Brain microvascular endothelial cell (primary cell): Measurements from ENCODE around the gene TRAF5.
A peak's percentile ranks its signal among the peaks of the same experiment; 100 is the strongest.

Source experiments
- DNase-seq: peaks from one replicate; pipeline ENCODE4 v3.0.0-alpha.2; 2020
- H3K27ac ChIP-seq: fragments of 250-450 bp; sonication (Bioruptor Pico); 2 replicates; pipeline ENCODE4 v1.5.1; 2020; ENCODE audit warnings: mild to moderate bottlenecking, moderate library complexity
- H3K27me3 ChIP-seq: fragments of 250-450 bp; sonication (Bioruptor Pico); replicated peaks from 2 replicates; pipeline ENCODE4 v1.5.1; 2020; ENCODE audit warnings: mild to moderate bottlenecking
- H3K36me3 ChIP-seq: fragments of 250-450 bp; sonication (Bioruptor Pico); replicated peaks from 2 replicates; pipeline ENCODE4 v1.5.1; 2020; ENCODE audit warnings: mild to moderate bottlenecking
- H3K4me3 ChIP-seq: 2 replicates; pipeline ENCODE4 v1.5.1; 2011; ENCODE audit warnings: low read depth, mild to moderate bottlenecking, control low read depth, low read length, moderate library complexity
- in situ Hi-C: cut with HindIII; loops from 2 replicates; pipeline ENCODE4 v1.10.0; 2017; ENCODE audit warnings: low sequenced_read_pairs, low pct_ligation_motif_present
- TF ChIP-seq, protein P1 (sequence below): IDR thresholded peaks from 2 replicates; pipeline ENCODE4 v1.5.1; 2011; ENCODE audit warnings: low read depth, mild to moderate bottlenecking, moderate library complexity, low read length, control low read depth, inconsistent platforms; ENCODE audit errors: missing control alignments

Gene TRAF5, protein sequence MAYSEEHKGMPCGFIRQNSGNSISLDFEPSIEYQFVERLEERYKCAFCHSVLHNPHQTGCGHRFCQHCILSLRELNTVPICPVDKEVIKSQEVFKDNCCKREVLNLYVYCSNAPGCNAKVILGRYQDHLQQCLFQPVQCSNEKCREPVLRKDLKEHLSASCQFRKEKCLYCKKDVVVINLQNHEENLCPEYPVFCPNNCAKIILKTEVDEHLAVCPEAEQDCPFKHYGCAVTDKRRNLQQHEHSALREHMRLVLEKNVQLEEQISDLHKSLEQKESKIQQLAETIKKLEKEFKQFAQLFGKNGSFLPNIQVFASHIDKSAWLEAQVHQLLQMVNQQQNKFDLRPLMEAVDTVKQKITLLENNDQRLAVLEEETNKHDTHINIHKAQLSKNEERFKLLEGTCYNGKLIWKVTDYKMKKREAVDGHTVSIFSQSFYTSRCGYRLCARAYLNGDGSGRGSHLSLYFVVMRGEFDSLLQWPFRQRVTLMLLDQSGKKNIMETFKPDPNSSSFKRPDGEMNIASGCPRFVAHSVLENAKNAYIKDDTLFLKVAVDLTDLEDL

DNA sequence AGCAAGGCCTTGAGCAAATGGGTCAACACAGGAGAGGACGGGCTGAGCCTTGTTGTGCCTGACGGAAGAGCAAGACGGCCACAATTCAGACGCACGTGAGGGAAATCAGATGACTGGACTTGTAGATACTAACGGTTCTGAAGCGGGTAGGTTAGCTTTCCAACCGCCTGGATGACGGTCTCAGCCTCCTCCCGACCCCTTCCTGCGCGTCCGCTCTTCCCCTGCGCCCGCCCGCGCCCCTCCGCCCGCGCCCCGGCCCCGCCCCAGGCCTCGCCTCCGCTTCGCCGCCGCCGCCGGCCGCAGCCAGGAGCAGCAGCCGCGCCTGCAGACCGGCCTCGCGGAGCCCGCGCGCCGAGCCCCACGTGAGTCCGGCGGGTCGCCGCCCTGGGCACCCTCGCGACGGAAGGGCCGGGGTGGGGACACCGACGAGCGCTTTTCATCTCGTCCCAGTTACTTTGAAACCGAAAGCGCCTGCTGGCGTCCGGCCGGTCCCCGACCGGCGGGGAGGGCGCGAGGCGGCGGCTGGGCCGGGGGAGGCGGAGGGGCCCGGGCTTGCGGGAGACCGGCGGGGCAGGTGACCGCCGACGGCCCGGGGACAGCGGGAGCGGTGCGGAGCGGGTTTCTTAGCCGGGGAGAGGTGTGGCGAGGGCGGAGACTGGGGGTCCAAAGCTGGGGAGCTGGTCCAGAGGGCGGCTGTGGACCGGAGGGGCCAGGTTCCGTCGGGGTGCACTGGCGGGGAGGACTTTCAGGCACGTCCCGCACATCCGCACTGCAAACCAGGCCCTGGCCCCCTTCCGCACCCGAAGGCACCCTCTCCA, at the start of gene TRAF5:
Gene TRAF5, plus strand, starts transcription at position 306 of the 818 bp plus-strand sequence. CDS start 26,407 bp downstream, outside the sequence.
- Histone ChIP-seq H3K36me3 (no peaks in the 10 kb centered on the region), H3K27ac (peak within 1 kb of the TSS; percentile 7), H3K27me3 (no peaks in the 10 kb centered on the region), H3K4me3 (peak within 1 kb of the TSS; percentile 75)
- no peak for DNase-seq
- in situ Hi-C loops, result no loop called here
- TF ChIP-seq, protein P1, sequence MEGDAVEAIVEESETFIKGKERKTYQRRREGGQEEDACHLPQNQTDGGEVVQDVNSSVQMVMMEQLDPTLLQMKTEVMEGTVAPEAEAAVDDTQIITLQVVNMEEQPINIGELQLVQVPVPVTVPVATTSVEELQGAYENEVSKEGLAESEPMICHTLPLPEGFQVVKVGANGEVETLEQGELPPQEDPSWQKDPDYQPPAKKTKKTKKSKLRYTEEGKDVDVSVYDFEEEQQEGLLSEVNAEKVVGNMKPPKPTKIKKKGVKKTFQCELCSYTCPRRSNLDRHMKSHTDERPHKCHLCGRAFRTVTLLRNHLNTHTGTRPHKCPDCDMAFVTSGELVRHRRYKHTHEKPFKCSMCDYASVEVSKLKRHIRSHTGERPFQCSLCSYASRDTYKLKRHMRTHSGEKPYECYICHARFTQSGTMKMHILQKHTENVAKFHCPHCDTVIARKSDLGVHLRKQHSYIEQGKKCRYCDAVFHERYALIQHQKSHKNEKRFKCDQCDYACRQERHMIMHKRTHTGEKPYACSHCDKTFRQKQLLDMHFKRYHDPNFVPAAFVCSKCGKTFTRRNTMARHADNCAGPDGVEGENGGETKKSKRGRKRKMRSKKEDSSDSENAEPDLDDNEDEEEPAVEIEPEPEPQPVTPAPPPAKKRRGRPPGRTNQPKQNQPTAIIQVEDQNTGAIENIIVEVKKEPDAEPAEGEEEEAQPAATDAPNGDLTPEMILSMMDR, result no peak

- TF ChIP-seq, protein P1, result no peak
- in situ Hi-C loops, result no loop called here
- no peak overlapping the region for H3K4me3 ChIP-seq
- H3K27ac ChIP-seq, result no peak overlapping the region
- DNase-seq, result no peak
- H3K36me3 ChIP-seq, result peaks cover 44% of the 10 kb centered on the region
- H3K27me3 ChIP-seq, result no peaks in the 10 kb centered on the region
Measured at GRCh38 chr1:211279340-211279739, 47.3 kb upstream of the TRAF5 start.

DNA sequence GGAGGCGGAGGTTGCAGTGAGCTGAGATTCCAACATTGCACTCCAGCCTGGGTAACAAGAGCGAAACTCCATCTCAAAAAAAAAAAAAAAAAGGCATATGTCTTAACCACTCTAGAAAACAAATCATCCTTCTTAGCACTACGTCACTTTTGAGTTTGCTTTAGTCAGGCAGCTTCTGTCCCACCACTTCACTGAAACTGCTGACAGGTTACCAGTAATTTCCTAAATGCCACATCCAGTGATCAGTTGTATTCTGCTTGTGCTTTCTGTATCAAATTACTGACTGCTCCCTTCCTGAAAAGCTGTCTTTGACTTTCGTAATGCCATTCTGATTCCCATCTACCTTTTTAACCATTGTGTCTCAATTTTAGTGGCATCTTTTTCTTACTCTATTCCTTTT, 45.7 kb upstream of the TRAF5 start:
- no peak overlapping the region for H3K4me3 ChIP-seq
- no peak overlapping the region for H3K27ac ChIP-seq
- peaks cover 47% of the 10 kb centered on the region for H3K36me3 ChIP-seq
- TF ChIP-seq, protein P1, result no peak
- no peak for DNase-seq
- no peaks in the 10 kb centered on the region for H3K27me3 ChIP-seq
- in situ Hi-C loops, result no loop called here

DNA sequence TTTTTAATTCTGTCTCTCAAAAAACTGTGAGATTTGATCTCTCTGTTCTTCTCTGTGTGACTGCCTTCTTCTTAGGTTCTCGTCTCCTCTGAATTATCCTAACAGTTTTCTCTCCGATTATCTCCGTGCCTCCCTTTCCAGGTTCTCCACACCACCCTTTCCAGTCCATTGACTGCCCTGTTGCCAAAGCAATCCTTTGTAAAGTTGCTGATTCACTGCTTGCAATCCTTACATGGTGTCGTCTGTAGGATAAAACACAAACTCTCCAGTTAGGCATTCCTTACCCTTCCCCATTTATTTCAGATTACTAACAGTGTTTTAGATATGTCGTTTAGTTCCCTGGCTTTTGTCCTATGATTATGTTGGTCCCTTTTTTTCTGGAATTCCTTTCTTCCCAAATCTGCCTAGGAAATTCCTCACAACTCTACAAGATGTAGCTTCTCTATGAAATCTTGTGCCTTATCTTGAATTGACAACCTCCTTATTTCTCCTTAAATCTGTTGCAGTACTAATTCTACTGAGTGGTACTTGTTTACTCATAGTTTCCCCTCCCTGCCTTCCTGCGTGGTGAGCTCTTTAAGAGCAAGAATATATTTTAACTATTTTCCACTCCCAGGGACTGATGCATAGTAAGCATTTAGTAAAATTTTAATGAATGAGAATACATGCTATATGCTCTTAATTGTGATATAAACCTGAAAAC, 45.2 kb upstream of the TRAF5 start:
- Histone ChIP-seq H3K36me3 (peaks cover 45% of the 10 kb centered on the region), H3K27ac (peak overlapping the region; percentile 41), H3K27me3 (no peaks in the 10 kb centered on the region), H3K4me3 (no peak overlapping the region)
- DNase-seq, result no peak
- TF ChIP-seq, protein P1, result no peak
- in situ Hi-C loops, result no loop called here

DNA sequence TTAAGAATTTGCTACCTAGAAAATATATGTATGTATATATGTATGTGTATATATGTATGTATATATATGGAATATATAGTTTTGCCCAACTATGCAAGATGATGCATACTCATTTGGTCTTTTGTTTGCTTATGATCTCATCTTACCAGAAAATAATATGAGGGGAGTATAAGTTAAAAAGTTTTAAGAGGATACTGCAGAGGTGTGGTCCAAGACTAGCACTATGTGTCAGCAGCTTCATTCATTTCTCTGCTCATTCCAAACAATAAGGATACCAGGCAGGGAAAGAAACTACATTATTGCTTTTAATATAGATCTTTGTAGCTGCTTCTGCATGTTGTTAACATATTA, 44.6 kb upstream of the TRAF5 start:
- DNase-seq, result no peak
- TF ChIP-seq, protein P1, result no peak
- no peaks in the 10 kb centered on the region for H3K27me3 ChIP-seq
- no peak overlapping the region for H3K4me3 ChIP-seq
- H3K27ac ChIP-seq, result no peak overlapping the region
- in situ Hi-C loops, result no loop called here
- peaks cover 46% of the 10 kb centered on the region for H3K36me3 ChIP-seq
